MCF 10A (cell line): ENCODE results near the gene MS4A2. TPM values are rescaled to one million over a fixed set of nuclear protein-coding genes. Genes with fewer than 3 reads are reported as not detected.

Source experiments
- BruUV-seq: library from RNA; stranded (reverse); fragments of 400-500 nt; replicated peaks from 2 replicates; lab custom pipeline; 2021; lab: Mats Ljungman, UMichigan
- CTCF ChIA-PET: fragments of 300-600 bp; sonication (Branson Sonifier 250); formaldehyde crosslinking; extraction: SDS; loops from one replicate; lab custom pipeline; 2021; ENCODE audit warnings: antibody characterized with exemption, inconsistent platforms; lab: Yijun Ruan, JAX
- POLR2A ChIA-PET: fragments of 300-600, 350-650 bp; sonication (Branson Sonifier 250); formaldehyde crosslinking; extraction: SDS; loops from one replicate; lab custom pipeline; 2020; ENCODE audit warnings: antibody characterized with exemption, inconsistent platforms; lab: Yijun Ruan, JAX
- DNase-seq: peaks from one replicate; pipeline ENCODE4 v3.0.0-alpha.2; 2018; ENCODE audit not compliant: unreplicated experiment
- H3K27ac Mint-ChIP-seq: one replicate; pipeline ENCODE4 v1.8.0; 2022; ENCODE audit warnings: mild to moderate bottlenecking, low read depth, mixed read lengths; ENCODE audit not compliant: unreplicated experiment
- H3K27me3 Mint-ChIP-seq: one replicate; pipeline ENCODE4 v1.8.0; 2022; ENCODE audit warnings: mixed read lengths; ENCODE audit not compliant: insufficient read depth, unreplicated experiment
- H3K36me3 Mint-ChIP-seq: one replicate; pipeline ENCODE4 v1.8.0; 2022; ENCODE audit warnings: mild to moderate bottlenecking, moderate library complexity, mixed read lengths; ENCODE audit not compliant: insufficient read depth, unreplicated experiment
- H3K4me1 Mint-ChIP-seq: one replicate; pipeline ENCODE4 v1.8.0; 2022; ENCODE audit warnings: mixed read lengths; ENCODE audit not compliant: insufficient read depth, unreplicated experiment
- H3K4me3 Mint-ChIP-seq: one replicate; pipeline ENCODE4 v1.8.0; 2022; ENCODE audit warnings: mild to moderate bottlenecking, moderate library complexity, mixed read lengths; ENCODE audit not compliant: unreplicated experiment
- H3K9me3 Mint-ChIP-seq: one replicate; pipeline ENCODE4 v1.8.0; 2022; ENCODE audit warnings: mixed read lengths; ENCODE audit not compliant: unreplicated experiment
- CTCF ChIP-seq: fragments of 200-600 bp; IDR thresholded peaks from one replicate; pipeline ENCODE4 v1.8.0; 2022; ENCODE audit warnings: antibody characterized with exemption, mild to moderate bottlenecking; ENCODE audit not compliant: unreplicated experiment
- intact Hi-C: fragments of 100-400 bp; cut with micrococcal nuclease; formaldehyde crosslinking; loops from 2 replicates; pipeline ENCODE4 v1.14.1; 2022
- total RNA-seq: library from RNA; stranded (reverse); gene quantifications from 2 replicates; pipeline ENCODE4 v1.2.3, GENCODE V29; 2022

MS4A2 gene
- total RNA-seq, 1 experiment from 2014 or later = not detected

GRCh38 chr11:60087239-60087638 is 1.2 kb upstream of the MS4A2 start:
- no peak for TF ChIP-seq CTCF
- no peaks in the 10 kb centered on the region for H3K36me3 Mint-ChIP-seq

GRCh38 chr11:60095477-60096120 is 7.1 kb downstream of the MS4A2 start:
- Mint-ChIP-seq H3K9me3 (no peaks in the 10 kb centered on the region), H3K4me3 (no peak overlapping the region), H3K36me3 (no peaks in the 10 kb centered on the region), H3K4me1 (no peaks in the 10 kb centered on the region), H3K27me3 (no peaks in the 10 kb centered on the region), H3K27ac (no peak overlapping the region)
- TF ChIP-seq CTCF = no peak
- POLR2A ChIA-PET = no interaction called here
- no TSS peak for BruUV-seq
- CTCF ChIA-PET = no interaction called here
- DNase-seq = no peak
- intact Hi-C loops = no loop called here

More at GRCh38 chr11:60087239-60087638, 1.2 kb upstream of the MS4A2 start:
- no peak overlapping the region for H3K4me3 Mint-ChIP-seq
- no peaks in the 10 kb centered on the region for H3K4me1 Mint-ChIP-seq
- intact Hi-C loops = no loop called here
- ChIA-PET CTCF (no interaction called here), POLR2A (no interaction called here)
- H3K9me3 Mint-ChIP-seq = no peaks in the 10 kb centered on the region
- DNase-seq = no peak
- no TSS peak for BruUV-seq
- H3K27ac Mint-ChIP-seq = no peak overlapping the region
- peaks cover 25% of the 10 kb centered on the region for H3K27me3 Mint-ChIP-seq

- TF ChIP-seq CTCF = no peak
- Mint-ChIP-seq H3K27ac (no peak overlapping the region), H3K36me3 (no peaks in the 10 kb centered on the region), H3K27me3 (no peaks in the 10 kb centered on the region), H3K4me1 (no peaks in the 10 kb centered on the region), H3K9me3 (no peaks in the 10 kb centered on the region), H3K4me3 (no peak overlapping the region)
- BruUV-seq = no TSS peak
- CTCF ChIA-PET = interaction anchor here (0.7 to 1.4 kb wide), 2 partner anchors 22 to 558 kb away, joined by 3 to 7 read pairs; no protein-coding TSS in a partner anchor
- POLR2A ChIA-PET = no interaction called here
- DNase-seq = no peak
- intact Hi-C loops = no loop called here
Observed at GRCh38 chr11:60097189-60097588, 8.7 kb downstream of the MS4A2 start.

GRCh38 chr11:60098508-60098907 is 10.0 kb downstream of the MS4A2 start:
- Mint-ChIP-seq H3K36me3 (no peaks in the 10 kb centered on the region), H3K27ac (no peak overlapping the region), H3K4me3 (no peak overlapping the region), H3K9me3 (no peaks in the 10 kb centered on the region), H3K27me3 (no peaks in the 10 kb centered on the region), H3K4me1 (no peaks in the 10 kb centered on the region)
- ChIA-PET CTCF (no interaction called here), POLR2A (no interaction called here)
- no peak for TF ChIP-seq CTCF
- DNase-seq = no peak
- BruUV-seq = no TSS peak
- intact Hi-C loops = no loop called here
